Mesendoderm (in vitro differentiated cells): ENCODE measurements around the gene CMPK1.

Source experiments
- DNase-seq: peaks from one replicate; pipeline ENCODE4 v3.0.0; 2013
- H2AK5ac ChIP-seq: 2 replicates; pipeline ENCODE4 v1.6.1; 2013; ENCODE audit warnings: low read length, inconsistent platforms
- H2BK120ac ChIP-seq: 2 replicates; pipeline ENCODE4 v1.6.1; 2013; ENCODE audit warnings: low read depth, mild to moderate bottlenecking, low read length, moderate library complexity, mixed read lengths
- H2BK15ac ChIP-seq: replicated peaks from 2 replicates; pipeline ENCODE4 v1.6.1; 2013; ENCODE audit warnings: low read depth, mild to moderate bottlenecking, moderate library complexity
- H2BK5ac ChIP-seq: 2 replicates; pipeline ENCODE4 v1.6.1; 2013; ENCODE audit warnings: low read length, inconsistent platforms
- H3K18ac ChIP-seq: 2 replicates; pipeline ENCODE4 v1.6.1; 2013; ENCODE audit warnings: mild to moderate bottlenecking, low read length, mixed read lengths
- H3K23ac ChIP-seq: one replicate; pipeline ENCODE4 v1.6.1; 2013; ENCODE audit warnings: low read length
- H3K27ac ChIP-seq: 2 replicates; pipeline ENCODE4 v1.5.1; 2013; ENCODE audit warnings: low read depth, mild to moderate bottlenecking, inconsistent platforms, low read length, moderate library complexity
- H3K27me3 ChIP-seq: 2 replicates; pipeline ENCODE4 v1.6.1; 2013; ENCODE audit warnings: low read length, control low read depth, mild to moderate bottlenecking, inconsistent platforms; ENCODE audit not compliant: insufficient read depth, poor library complexity
- H3K36me3 ChIP-seq: 2 replicates; pipeline ENCODE4 v1.6.1; 2013; ENCODE audit warnings: low read length, inconsistent platforms; ENCODE audit not compliant: control insufficient read depth, insufficient read depth
- H3K4ac ChIP-seq: one replicate; pipeline ENCODE4 v1.6.1; 2013; ENCODE audit warnings: low read depth, mild to moderate bottlenecking, low read length, moderate library complexity
- H3K4me1 ChIP-seq: 2 replicates; pipeline ENCODE4 v1.6.1; 2013; ENCODE audit warnings: low read depth, low read length, inconsistent platforms; ENCODE audit not compliant: control insufficient read depth
- H3K4me2 ChIP-seq: 2 replicates; pipeline ENCODE4 v1.6.1; 2013; ENCODE audit warnings: low read length
- H3K4me3 ChIP-seq: 2 replicates; pipeline ENCODE4 v1.5.1; 2013; ENCODE audit warnings: mild to moderate bottlenecking, low read length
- H3K56ac ChIP-seq: one replicate; pipeline ENCODE4 v1.6.1; 2013; ENCODE audit warnings: low read length
- H3K79me1 ChIP-seq: 2 replicates; pipeline ENCODE4 v1.6.1; 2013; ENCODE audit warnings: low read length, inconsistent platforms
- H3K79me2 ChIP-seq: 2 replicates; pipeline ENCODE4 v1.6.1; 2013; ENCODE audit warnings: mild to moderate bottlenecking, low read length; ENCODE audit not compliant: control insufficient read depth, insufficient read depth
- H3K9ac ChIP-seq: 2 replicates; pipeline ENCODE4 v1.6.1; 2013; ENCODE audit warnings: low read length, inconsistent platforms
- H4K5ac ChIP-seq: one replicate; pipeline ENCODE4 v1.6.1; 2013; ENCODE audit warnings: low read length
- H4K8ac ChIP-seq: one replicate; pipeline ENCODE4 v1.6.1; 2013; ENCODE audit warnings: low read depth, mild to moderate bottlenecking, control low read depth, low read length, moderate library complexity
- WGBS: extraction: QIAGEN DNeasy Blood & Tissue Kit; methylation state at CpG from one replicate; pipeline ENCODE4 v1.1.7; 2013; ENCODE audit warnings: low lambda C conversion rate, missing lambda C conversion rate; ENCODE audit not compliant: insufficient coverage; ENCODE audit errors: extremely low coverage; 5-methylcytosine and 5-hydroxymethylcytosine counted together

CMPK1 gene

GRCh38 chr1:47332779-47333577 is 612 bp upstream of the CMPK1 start:
- DNase-seq = no peak
- Histone ChIP-seq H3K4me1 (peaks cover 5% of the 10 kb centered on the region), H4K8ac (no peak overlapping the region)

GRCh38 chr1:47333922-47334764 is 553 bp downstream of the CMPK1 start:
- no peak overlapping the region for H2BK15ac ChIP-seq
- no peak overlapping the region for H2AK5ac ChIP-seq
- peak overlapping the region; percentile 34 for H3K23ac ChIP-seq
- peaks cover 4% of the 10 kb centered on the region for H3K79me1 ChIP-seq
- peak overlapping the region; percentile 93 for H3K18ac ChIP-seq
- H3K36me3 ChIP-seq = no peaks in the 10 kb centered on the region
- H3K4me2 ChIP-seq = peak overlapping the region; percentile 30
- no CpG with 5 or more reads among the region's 90 CpGs for WGBS
- no peak overlapping the region for H2BK120ac ChIP-seq
- H3K4me1 ChIP-seq = peaks cover 5% of the 10 kb centered on the region
- no peak overlapping the region for H4K5ac ChIP-seq
- H4K8ac ChIP-seq = no peak overlapping the region
- H3K4me3 ChIP-seq = peak overlapping the region; percentile 86
- peaks cover 13% of the 10 kb centered on the region for H3K79me2 ChIP-seq
- peak overlapping the region; percentile 98 for H3K56ac ChIP-seq
- DNase-seq = peak; percentile 92
- H3K27me3 ChIP-seq = no peaks in the 10 kb centered on the region
- peak overlapping the region; percentile 69 for H2BK5ac ChIP-seq
- peak overlapping the region; percentile 87 for H3K4ac ChIP-seq
- H3K9ac ChIP-seq = peak overlapping the region; percentile 97
- peak overlapping the region; percentile 99 for H3K27ac ChIP-seq

More at GRCh38 chr1:47332779-47333577, 612 bp upstream of the CMPK1 start:
- Histone ChIP-seq H3K9ac (peak overlapping the region; percentile 97), H2BK15ac (no peak overlapping the region), H3K79me1 (peaks cover 3% of the 10 kb centered on the region), H3K23ac (peak overlapping the region; percentile 31), H2BK5ac (peak overlapping the region; percentile 85), H3K27me3 (no peaks in the 10 kb centered on the region), H3K56ac (peak overlapping the region; percentile 96), H3K36me3 (no peaks in the 10 kb centered on the region), H2AK5ac (no peak overlapping the region), H3K4ac (no peak overlapping the region), H3K18ac (peak overlapping the region; percentile 89), H3K27ac (peak overlapping the region; percentile 99), H3K4me3 (peak overlapping the region; percentile 87), H3K79me2 (peaks cover 13% of the 10 kb centered on the region), H4K5ac (peak overlapping the region; percentile 86), H3K4me2 (peak overlapping the region; percentile 84), H2BK120ac (no peak overlapping the region)
- no CpG with 5 or more reads among the region's 19 CpGs for WGBS

GRCh38 chr1:47334765-47335435 is 1.3 kb downstream of the CMPK1 start:
- no peak overlapping the region for H4K5ac ChIP-seq
- H3K56ac ChIP-seq = peak overlapping the region; percentile 96
- H3K23ac ChIP-seq = no peak overlapping the region
- no peaks in the 10 kb centered on the region for H3K27me3 ChIP-seq
- H3K4me1 ChIP-seq = peaks cover 5% of the 10 kb centered on the region
- H2BK5ac ChIP-seq = no peak overlapping the region
- H3K27ac ChIP-seq = peak overlapping the region; percentile 99
- no peaks in the 10 kb centered on the region for H3K36me3 ChIP-seq
- H3K79me1 ChIP-seq = peaks cover 5% of the 10 kb centered on the region
- H2BK15ac ChIP-seq = no peak overlapping the region
- H3K4me2 ChIP-seq = peak overlapping the region; percentile 16
- no peak overlapping the region for H4K8ac ChIP-seq
- no peak for DNase-seq
- H3K79me2 ChIP-seq = peaks cover 13% of the 10 kb centered on the region
- no peak overlapping the region for H3K4ac ChIP-seq
- peak overlapping the region; percentile 86 for H3K4me3 ChIP-seq
- no peak overlapping the region for H2AK5ac ChIP-seq
- no peak overlapping the region for H2BK120ac ChIP-seq
- peak overlapping the region; percentile 86 for H3K18ac ChIP-seq
- H3K9ac ChIP-seq = peak overlapping the region; percentile 97
- WGBS = no CpG with 5 or more reads among the region's 9 CpGs

GRCh38 chr1:47337350-47337749 is 3.8 kb downstream of the CMPK1 start:
- no peak for DNase-seq
- Histone ChIP-seq H2BK5ac (no peak overlapping the region), H2AK5ac (no peak overlapping the region), H3K4me3 (no peak overlapping the region), H3K56ac (no peak overlapping the region), H2BK120ac (no peak overlapping the region), H2BK15ac (no peak overlapping the region), H3K4me1 (peaks cover 5% of the 10 kb centered on the region), H3K36me3 (no peaks in the 10 kb centered on the region), H3K4ac (no peak overlapping the region), H3K79me2 (peaks cover 13% of the 10 kb centered on the region), H3K4me2 (no peak overlapping the region), H4K5ac (no peak overlapping the region), H3K18ac (no peak overlapping the region), H4K8ac (no peak overlapping the region), H3K9ac (no peak overlapping the region), H3K27me3 (no peaks in the 10 kb centered on the region), H3K23ac (no peak overlapping the region), H3K27ac (no peak overlapping the region), H3K79me1 (peaks cover 5% of the 10 kb centered on the region)
- no CpG with 5 or more reads among the region's 6 CpGs for WGBS

GRCh38 chr1:47338249-47339077 is 4.9 kb downstream of the CMPK1 start:
- Histone ChIP-seq H3K4me1 (no peaks in the 10 kb centered on the region), H3K27ac (no peak overlapping the region)

More at GRCh38 chr1:47338249-47339077, 4.9 kb downstream of the CMPK1 start:
- no peak overlapping the region for H3K23ac ChIP-seq
- H3K18ac ChIP-seq = no peak overlapping the region
- H2BK5ac ChIP-seq = no peak overlapping the region
- no peak overlapping the region for H4K5ac ChIP-seq
- DNase-seq = no peak
- H3K4me3 ChIP-seq = no peak overlapping the region
- no peak overlapping the region for H3K4ac ChIP-seq
- H3K27me3 ChIP-seq = no peaks in the 10 kb centered on the region
- H3K36me3 ChIP-seq = no peaks in the 10 kb centered on the region
- no peak overlapping the region for H2BK120ac ChIP-seq
- no peak overlapping the region for H2BK15ac ChIP-seq
- H4K8ac ChIP-seq = no peak overlapping the region
- H3K4me2 ChIP-seq = no peak overlapping the region
- no peak overlapping the region for H3K56ac ChIP-seq
- H3K79me1 ChIP-seq = peaks cover 5% of the 10 kb centered on the region
- no peak overlapping the region for H2AK5ac ChIP-seq
- H3K9ac ChIP-seq = no peak overlapping the region
- peaks cover 13% of the 10 kb centered on the region for H3K79me2 ChIP-seq
